GM12878 (cell line): Measurements from ENCODE around the gene PPIC. TPM values are rescaled to one million over a fixed set of nuclear protein-coding genes. Genes with fewer than 3 reads are reported as not detected.

Experiments used
- GABPA ChIP-seq: IDR thresholded peaks from 2 replicates; pipeline ENCODE4 v1.6.1; 2014; ENCODE audit warnings: antibody characterized with exemption, low read depth, mild to moderate bottlenecking, inconsistent platforms
- KLF5 ChIP-seq: fragments of 450-650 bp; IDR thresholded peaks from 2 replicates; pipeline ENCODE4 v1.6.1; 2014; ENCODE audit warnings: mild to moderate bottlenecking; ENCODE audit not compliant: partially characterized antibody
- NR2C2 ChIP-seq: IDR thresholded peaks from 2 replicates; pipeline ENCODE4 v1.6.1; 2011; ENCODE audit warnings: borderline replicate concordance, low read depth; ENCODE audit not compliant: control insufficient read depth, insufficient read length
- RAD51 ChIP-seq: fragments of 450-650 bp; IDR thresholded peaks from 2 replicates; pipeline ENCODE4 v1.6.1; 2016; ENCODE audit warnings: moderate library complexity, mild to moderate bottlenecking, inconsistent platforms
- TBL1XR1 ChIP-seq: IDR thresholded peaks from 2 replicates; pipeline ENCODE4 v1.6.1; 2012; ENCODE audit warnings: low read depth, low read length, improper control_type of control experiment
- TCF7 ChIP-seq: IDR thresholded peaks from 2 replicates; pipeline ENCODE4 v1.6.1; 2014; ENCODE audit warnings: antibody characterized with exemption, borderline replicate concordance
- polyA plus RNA-seq, 11 experiments: library from polyadenylated mRNA; depleted of rRNA in 4 of 11; unstranded in 6 of 11; stranded (reverse) in 5 of 11; fragments of >200 nt; fragmentation: Nextera tagmentation in 4 of 11; fragmentation: Illumina TruSeq in 1 of 11; extraction: Ambion mirVana in 4 of 11; extraction: Trizol in 1 of 11; gene quantifications; 1 replicate in 1 of 11; 2 replicates in 10 of 11; pipeline versions ENCODE4 v1.2.1 to v1.2.3, GENCODE V29; 2011 to 2016; ENCODE audit warnings: inconsistent platforms in 2 of 11, missing spikeins in 2 of 11, low read depth in 1 of 11
- total RNA-seq, 4 experiments: library from RNA; depleted of rRNA in 3 of 4; stranded (reverse); fragments of >200 nt in 3 of 4; fragmentation: Illumina TruSeq in 1 of 4; extraction: Trizol in 1 of 4; gene quantifications; 2 replicates each; pipeline versions ENCODE4 v1.2.1 to v1.2.3, GENCODE V29; 2013 to 2021
- TF ChIP-seq, protein P1 (sequence below): fragments of 450-650 bp; IDR thresholded peaks from 2 replicates; pipeline ENCODE4 v1.6.1; 2014; ENCODE audit warnings: mild to moderate bottlenecking
- TF ChIP-seq, protein P2 (sequence below): fragments of 450-650 bp; conservative IDR thresholded peaks from 2 replicates; pipeline ENCODE4 v1.6.1; 2017; ENCODE audit warnings: mild to moderate bottlenecking, moderate library complexity
- TF ChIP-seq, protein P3 (sequence below): fragments of 450-650 bp; IDR thresholded peaks from 2 replicates; pipeline ENCODE4 v1.6.1; 2017; ENCODE audit warnings: antibody characterized with exemption, mild to moderate bottlenecking, moderate library complexity

PPIC gene
- total and polyA plus RNA-seq, 10 of the 15 experiments (the other 5 are each of a cell fraction or from before 2014, with no cell fraction given), result 0.12 to 0.21 TPM; not detected in 8

DNA sequence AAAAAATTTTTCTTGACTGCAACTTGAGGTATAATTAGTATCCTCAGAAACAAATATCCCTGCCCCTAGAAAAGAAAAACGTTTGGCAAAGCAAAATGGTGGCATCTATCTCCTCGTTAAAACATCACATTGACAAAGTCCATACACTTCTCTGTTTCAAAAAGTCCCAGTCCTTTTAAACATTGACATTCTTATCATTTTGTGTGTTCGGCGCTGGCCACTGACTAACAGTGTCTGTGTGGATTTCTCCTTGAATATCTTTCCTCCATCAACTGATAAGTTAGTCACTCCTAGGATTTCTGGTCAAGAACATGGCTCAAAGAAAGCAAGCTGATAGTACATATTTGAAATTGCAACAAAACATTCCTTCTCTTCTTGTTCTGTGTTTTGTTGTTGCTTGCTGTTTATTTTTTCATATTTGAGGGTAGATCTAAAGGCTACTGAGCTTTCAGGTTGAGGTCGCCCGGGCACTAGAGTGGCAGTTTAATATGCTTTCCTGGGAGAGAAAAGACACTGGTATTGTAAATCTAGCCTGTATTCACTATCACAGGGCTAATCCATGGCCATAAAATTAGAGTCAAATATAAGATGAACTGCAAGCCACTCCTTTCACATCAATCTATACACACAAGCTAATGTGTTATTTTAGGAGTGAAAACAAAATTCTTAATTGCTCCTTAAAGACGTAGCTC is 8.5 kb upstream of the PPIC start (continued):
- TF ChIP-seq TCF7 (no peak), TBL1XR1 (no peak), RAD51 (no peak), NR2C2 (no peak), GABPA (no peak), KLF5 (no peak)
- TF ChIP-seq, protein P1, sequence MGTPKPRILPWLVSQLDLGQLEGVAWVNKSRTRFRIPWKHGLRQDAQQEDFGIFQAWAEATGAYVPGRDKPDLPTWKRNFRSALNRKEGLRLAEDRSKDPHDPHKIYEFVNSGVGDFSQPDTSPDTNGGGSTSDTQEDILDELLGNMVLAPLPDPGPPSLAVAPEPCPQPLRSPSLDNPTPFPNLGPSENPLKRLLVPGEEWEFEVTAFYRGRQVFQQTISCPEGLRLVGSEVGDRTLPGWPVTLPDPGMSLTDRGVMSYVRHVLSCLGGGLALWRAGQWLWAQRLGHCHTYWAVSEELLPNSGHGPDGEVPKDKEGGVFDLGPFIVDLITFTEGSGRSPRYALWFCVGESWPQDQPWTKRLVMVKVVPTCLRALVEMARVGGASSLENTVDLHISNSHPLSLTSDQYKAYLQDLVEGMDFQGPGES, result no peak
- TF ChIP-seq, protein P2, sequence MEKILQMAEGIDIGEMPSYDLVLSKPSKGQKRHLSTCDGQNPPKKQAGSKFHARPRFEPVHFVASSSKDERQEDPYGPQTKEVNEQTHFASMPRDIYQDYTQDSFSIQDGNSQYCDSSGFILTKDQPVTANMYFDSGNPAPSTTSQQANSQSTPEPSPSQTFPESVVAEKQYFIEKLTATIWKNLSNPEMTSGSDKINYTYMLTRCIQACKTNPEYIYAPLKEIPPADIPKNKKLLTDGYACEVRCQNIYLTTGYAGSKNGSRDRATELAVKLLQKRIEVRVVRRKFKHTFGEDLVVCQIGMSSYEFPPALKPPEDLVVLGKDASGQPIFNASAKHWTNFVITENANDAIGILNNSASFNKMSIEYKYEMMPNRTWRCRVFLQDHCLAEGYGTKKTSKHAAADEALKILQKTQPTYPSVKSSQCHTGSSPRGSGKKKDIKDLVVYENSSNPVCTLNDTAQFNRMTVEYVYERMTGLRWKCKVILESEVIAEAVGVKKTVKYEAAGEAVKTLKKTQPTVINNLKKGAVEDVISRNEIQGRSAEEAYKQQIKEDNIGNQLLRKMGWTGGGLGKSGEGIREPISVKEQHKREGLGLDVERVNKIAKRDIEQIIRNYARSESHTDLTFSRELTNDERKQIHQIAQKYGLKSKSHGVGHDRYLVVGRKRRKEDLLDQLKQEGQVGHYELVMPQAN, result no peak
- TF ChIP-seq, protein P3, sequence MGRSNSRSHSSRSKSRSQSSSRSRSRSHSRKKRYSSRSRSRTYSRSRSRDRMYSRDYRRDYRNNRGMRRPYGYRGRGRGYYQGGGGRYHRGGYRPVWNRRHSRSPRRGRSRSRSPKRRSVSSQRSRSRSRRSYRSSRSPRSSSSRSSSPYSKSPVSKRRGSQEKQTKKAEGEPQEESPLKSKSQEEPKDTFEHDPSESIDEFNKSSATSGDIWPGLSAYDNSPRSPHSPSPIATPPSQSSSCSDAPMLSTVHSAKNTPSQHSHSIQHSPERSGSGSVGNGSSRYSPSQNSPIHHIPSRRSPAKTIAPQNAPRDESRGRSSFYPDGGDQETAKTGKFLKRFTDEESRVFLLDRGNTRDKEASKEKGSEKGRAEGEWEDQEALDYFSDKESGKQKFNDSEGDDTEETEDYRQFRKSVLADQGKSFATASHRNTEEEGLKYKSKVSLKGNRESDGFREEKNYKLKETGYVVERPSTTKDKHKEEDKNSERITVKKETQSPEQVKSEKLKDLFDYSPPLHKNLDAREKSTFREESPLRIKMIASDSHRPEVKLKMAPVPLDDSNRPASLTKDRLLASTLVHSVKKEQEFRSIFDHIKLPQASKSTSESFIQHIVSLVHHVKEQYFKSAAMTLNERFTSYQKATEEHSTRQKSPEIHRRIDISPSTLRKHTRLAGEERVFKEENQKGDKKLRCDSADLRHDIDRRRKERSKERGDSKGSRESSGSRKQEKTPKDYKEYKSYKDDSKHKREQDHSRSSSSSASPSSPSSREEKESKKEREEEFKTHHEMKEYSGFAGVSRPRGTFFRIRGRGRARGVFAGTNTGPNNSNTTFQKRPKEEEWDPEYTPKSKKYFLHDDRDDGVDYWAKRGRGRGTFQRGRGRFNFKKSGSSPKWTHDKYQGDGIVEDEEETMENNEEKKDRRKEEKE, result no peak
